Measurements from ENCODE around the gene ZNF140. TPM values are rescaled to one million over a fixed set of nuclear protein-coding genes. Genes with fewer than 3 reads are reported as not detected.
A peak's percentile ranks its signal among the peaks of the same experiment; 100 is the strongest.

Gene ZNF140
- total RNA-seq, 4 donors from 2014 or later, result 11.7 to 16.5 (median 14.1) TPM

GRCh38 chr12:133080026-133080367, 726 bp upstream of the ZNF140 start:
- H3K4me3 ChIP-seq, result peak overlapping the region; percentile 64 to 91 (median 85)
- peaks cover 0 to 13% (median 5%) of the 10 kb centered on the region in 4 donors for H3K4me1 ChIP-seq
- H3K27me3 ChIP-seq, result no peaks in the 10 kb centered on the region
- 1 to 2% methylated on average over 22 of the region's 22 CpGs for WGBS, 2 donors
- DNase-seq (ENCODE audit: low spot score in 2 of 2), result peak; percentile 93 to 95
- H3K9me3 ChIP-seq, result peaks cover 0 to 83% (median 36%) of the 10 kb centered on the region in 4 donors
- H3K36me3 ChIP-seq, result peaks cover 9 to 36% (median 18%) of the 10 kb centered on the region in 3 donors
- H3K27ac ChIP-seq, result peak overlapping the region; percentile 96 to 99 (median 97)
- TF ChIP-seq POLR2A (IDR thresholded peaks at IDR 0.05) (no peak), EP300 (IDR thresholded peaks at IDR 0.05) (peak; percentile 32 to 84), CTCF (IDR thresholded peaks at IDR 0.05) (no peak)

- DNase-seq (ENCODE audit: low spot score in 2 of 2), result no peak
- Histone ChIP-seq H3K4me1 (peaks cover 0 to 13% (median 5%) of the 10 kb centered on the region in 4 donors), H3K36me3 (peaks cover 9 to 48% (median 29%) of the 10 kb centered on the region in 3 donors), H3K27me3 (no peaks in the 10 kb centered on the region), H3K9me3 (peaks cover 0 to 83% (median 37%) of the 10 kb centered on the region in 4 donors), H3K27ac (peak overlapping the region; percentile 96 to 99 (median 97)), H3K4me3 (peak overlapping the region; percentile 64 to 91 (median 85))
- WGBS, 2 donors, result 25 to 26% methylated on average over 17 of the region's 17 CpGs
- TF ChIP-seq POLR2A (IDR thresholded peaks at IDR 0.05) (no peak), CTCF (IDR thresholded peaks at IDR 0.05) (no peak), EP300 (IDR thresholded peaks at IDR 0.05) (no peak)
These were observed 547 bp downstream of the ZNF140 start for GRCh38 chr12:133081159-133081780.

- peaks cover 14 to 69% (median 35%) of the 10 kb centered on the region in 3 donors for H3K36me3 ChIP-seq
- TF ChIP-seq POLR2A (IDR thresholded peaks at IDR 0.05) (no peak), EP300 (IDR thresholded peaks at IDR 0.05) (no peak), CTCF (IDR thresholded peaks at IDR 0.05) (no peak)
- no peak overlapping the region for H3K27ac ChIP-seq
- 94 to 95% methylated on average over 6 of the region's 6 CpGs for WGBS, 2 donors
- no peak overlapping the region for H3K4me3 ChIP-seq
- DNase-seq (ENCODE audit: low spot score in 2 of 2), result no peak
- peaks cover 0 to 83% (median 45%) of the 10 kb centered on the region in 4 donors for H3K9me3 ChIP-seq
- peaks cover 0 to 13% (median 5%) of the 10 kb centered on the region in 4 donors for H3K4me1 ChIP-seq
- H3K27me3 ChIP-seq, result no peaks in the 10 kb centered on the region
These were observed 2.6 kb downstream of the ZNF140 start for GRCh38 chr12:133083345-133083744.

GRCh38 chr12:133105620-133106019, 24.9 kb downstream of the ZNF140 start:
- H3K36me3 ChIP-seq, result peaks cover 14 to 100% (median 36%) of the 10 kb centered on the region in 3 donors
- WGBS, 2 donors, result 94 to 99% methylated on average over 3 of the region's 3 CpGs
- no peak overlapping the region for H3K4me3 ChIP-seq
- no peak for DNase-seq (ENCODE audit: low spot score in 2 of 2)
- peaks cover 40 to 100% (median 73%) of the 10 kb centered on the region in 4 donors for H3K9me3 ChIP-seq
- H3K4me1 ChIP-seq, result no peaks in the 10 kb centered on the region
- TF ChIP-seq EP300 (IDR thresholded peaks at IDR 0.05) (no peak), CTCF (IDR thresholded peaks at IDR 0.05) (no peak), POLR2A (IDR thresholded peaks at IDR 0.05) (no peak)
- H3K27ac ChIP-seq, result no peak overlapping the region
- H3K27me3 ChIP-seq, result no peaks in the 10 kb centered on the region

- no peaks in the 10 kb centered on the region for H3K27me3 ChIP-seq
- peaks cover 40 to 100% (median 73%) of the 10 kb centered on the region in 4 donors for H3K9me3 ChIP-seq
- no peak for TF ChIP-seq EP300 (IDR thresholded peaks at IDR 0.05)
- no peak for TF ChIP-seq POLR2A (IDR thresholded peaks at IDR 0.05)
- TF ChIP-seq CTCF (IDR thresholded peaks at IDR 0.05), result no peak
- DNase-seq (ENCODE audit: low spot score in 2 of 2), result no peak
- WGBS, 2 donors, result 94 to 99% methylated on average over 5 of the region's 5 CpGs
- peaks cover 14 to 100% (median 36%) of the 10 kb centered on the region in 3 donors for H3K36me3 ChIP-seq
- H3K4me1 ChIP-seq, result no peaks in the 10 kb centered on the region
- no peak overlapping the region for H3K27ac ChIP-seq
- H3K4me3 ChIP-seq, result no peak overlapping the region
These were observed 25.5 kb downstream of the ZNF140 start for GRCh38 chr12:133106253-133106652.
